SH-SY5Y (cell line): ENCODE measurements around the gene JAGN1.

Experiments used
- GATA2 ChIP-seq: IDR thresholded peaks from 2 replicates; pipeline ENCODE4 v1.6.1; 2011; ENCODE audit warnings: mild to moderate bottlenecking, low read depth, low read length
- GATA3 ChIP-seq: IDR thresholded peaks from 2 replicates; pipeline ENCODE4 v1.6.1; 2011; ENCODE audit warnings: low read depth, mild to moderate bottlenecking, low read length, moderate library complexity

- TF ChIP-seq GATA2, result no peak
- TF ChIP-seq GATA3, result no peak
Observed at GRCh38 chr3:9891072-9891622, 737 bp downstream of the JAGN1 start.
